Inferior parietal cortex (tissue), 1 donor: ENCODE measurements around the gene TBKBP1.
A peak's percentile ranks its signal among the peaks of the same experiment; 100 is the strongest.

Experiments used
- DNase-seq: peaks from one replicate; pipeline ENCODE4 v3.0.0-alpha.2; 2016; ENCODE audit errors: extremely low spot score

TBKBP1 gene

GRCh38 chr17:47697906-47698711 is 4.1 kb downstream of the TBKBP1 start:
- DNase-seq, result no peak

DNA sequence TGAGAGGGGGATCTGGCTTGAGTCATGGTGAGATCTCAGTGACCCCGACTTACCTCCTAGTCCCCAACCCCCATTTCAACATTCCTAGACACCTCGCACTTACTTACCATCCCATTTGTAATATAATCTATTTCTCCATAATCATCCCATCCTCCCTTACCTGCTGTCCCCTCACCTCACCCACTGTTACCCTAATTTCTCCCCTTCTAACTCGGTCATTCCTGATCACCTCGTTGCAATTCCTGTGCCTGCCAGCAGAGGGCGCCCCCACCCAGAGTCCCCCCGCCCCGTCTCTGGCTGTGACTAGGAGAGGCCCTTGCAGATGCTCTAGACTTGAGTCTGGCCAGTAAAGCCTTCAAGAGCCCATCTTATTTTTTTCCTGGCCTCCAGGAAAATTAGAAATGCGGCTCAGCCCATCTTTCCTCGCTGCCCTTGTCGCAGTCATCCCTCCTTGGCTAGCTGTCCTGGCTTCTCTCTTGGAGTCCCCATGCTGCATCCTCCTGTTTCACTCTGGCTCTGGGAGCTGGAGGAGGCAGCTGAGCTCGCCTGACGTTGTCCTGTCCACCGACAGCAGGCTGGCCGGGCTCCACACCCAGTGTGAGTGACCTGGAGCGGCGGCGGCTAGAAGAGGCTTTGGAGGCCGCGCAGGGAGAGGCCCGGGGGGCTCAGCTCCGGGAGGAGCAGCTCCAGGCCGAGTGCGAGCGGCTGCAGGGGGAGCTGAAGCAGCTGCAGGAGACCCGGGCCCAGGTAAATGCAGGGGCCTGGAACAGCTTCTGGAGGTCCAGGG is 5.0 kb downstream of the TBKBP1 start:
- peak; percentile 63 for DNase-seq

GRCh38 chr17:47699536-47699840 is 5.5 kb downstream of the TBKBP1 start:
- no peak for DNase-seq

GRCh38 chr17:47700471-47701449 is 6.8 kb downstream of the TBKBP1 start:
- no peak for DNase-seq

DNA sequence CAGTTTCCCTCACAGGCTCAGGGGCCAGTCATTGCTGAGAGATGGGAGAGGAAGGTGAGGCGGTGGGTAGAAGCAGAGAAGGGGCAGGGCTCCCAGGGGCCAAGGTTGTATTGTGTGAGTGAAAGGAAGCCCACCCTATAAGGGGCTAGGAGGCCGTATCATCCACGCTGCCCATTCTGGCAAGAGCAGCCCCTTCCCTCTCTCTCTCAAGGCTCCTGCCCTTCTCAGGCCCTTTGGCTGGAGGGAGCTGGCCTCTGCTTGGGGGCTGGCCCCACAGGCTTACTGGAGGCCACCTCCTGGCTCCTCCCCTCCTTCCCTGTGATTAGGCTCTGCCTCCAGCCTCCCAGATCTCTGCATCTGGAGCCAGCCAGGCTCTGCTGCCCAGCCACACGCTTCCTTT is 7.6 kb downstream of the TBKBP1 start:
- no peak for DNase-seq

- DNase-seq, result no peak
Observed at GRCh38 chr17:47702391-47702995, 8.5 kb downstream of the TBKBP1 start.

GRCh38 chr17:47703191-47703591 is 9.2 kb downstream of the TBKBP1 start:
- DNase-seq, result no peak

- DNase-seq, result no peak
Observed at GRCh38 chr17:47703671-47704070, 9.7 kb downstream of the TBKBP1 start.

DNA sequence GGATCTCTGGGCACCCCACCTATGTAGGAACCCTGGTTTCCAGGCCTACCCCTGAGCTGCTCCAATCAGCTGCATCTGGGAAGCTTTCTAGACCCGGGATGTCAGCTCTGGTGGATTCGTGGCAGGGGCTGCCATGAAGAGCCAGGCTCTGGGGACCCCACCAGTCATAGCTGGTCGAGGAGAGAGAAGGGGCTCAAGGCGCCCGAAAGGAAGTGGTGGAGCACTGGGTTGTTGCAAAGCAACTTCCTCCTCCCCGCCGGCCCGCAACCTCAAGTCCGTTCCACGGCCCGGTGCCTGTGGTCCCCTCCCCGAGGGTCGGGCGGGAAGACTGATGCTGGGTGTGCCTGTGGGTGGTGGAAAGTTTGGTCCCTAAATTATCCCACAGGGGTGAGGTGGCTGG is 10.2 kb downstream of the TBKBP1 start:
- DNase-seq, result no peak

- no peak for DNase-seq
Observed at GRCh38 chr17:47704736-47705135, 10.8 kb downstream of the TBKBP1 start.

GRCh38 chr17:47705536-47706530 is 11.9 kb downstream of the TBKBP1 start:
- DNase-seq, result no peak

GRCh38 chr17:47707056-47707804 is 13.3 kb downstream of the TBKBP1 start:
- no peak for DNase-seq

DNA sequence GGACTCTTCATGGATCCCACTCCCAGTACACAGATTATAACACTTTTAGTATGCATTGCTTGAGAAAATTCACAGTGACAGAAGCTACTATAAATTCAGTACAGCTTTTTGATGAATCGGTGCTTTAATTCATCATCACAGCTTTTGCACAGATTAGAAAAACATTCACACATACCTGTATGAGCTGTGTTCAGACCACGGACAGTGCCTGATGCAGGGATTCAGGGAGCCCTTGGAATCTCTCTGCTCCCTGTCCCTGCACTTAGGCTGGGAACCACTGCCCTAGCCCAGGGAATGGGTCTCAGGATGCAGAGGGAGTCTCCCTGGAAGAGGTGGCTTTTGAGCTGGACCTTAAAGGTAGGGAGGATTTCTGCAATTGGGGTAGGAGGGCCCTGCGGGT is 13.9 kb downstream of the TBKBP1 start:
- DNase-seq, result no peak

GRCh38 chr17:47708312-47708863 is 14.4 kb downstream of the TBKBP1 start:
- no peak for DNase-seq

GRCh38 chr17:47708864-47709541 is 15.0 kb downstream of the TBKBP1 start:
- no peak for DNase-seq

DNA sequence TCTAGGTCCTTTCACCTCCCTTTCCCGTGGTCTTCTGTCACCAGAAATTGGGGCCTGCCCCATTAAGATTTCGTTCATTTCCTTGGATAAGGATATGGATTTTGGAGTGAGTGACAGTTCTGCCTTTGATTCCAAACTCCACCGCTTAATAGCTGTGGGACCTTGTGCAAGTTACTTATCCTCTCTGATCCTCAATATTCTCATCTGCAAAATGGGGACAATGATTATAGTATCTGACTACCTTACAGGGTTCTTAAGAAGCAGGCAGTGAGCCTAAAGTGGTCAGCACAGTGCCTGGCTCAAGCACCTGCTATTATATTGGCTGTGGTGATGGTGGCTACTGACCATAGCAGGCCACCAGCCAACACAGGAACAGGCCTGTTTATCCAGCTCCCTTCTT is 15.6 kb downstream of the TBKBP1 start:
- DNase-seq, result no peak

DNA sequence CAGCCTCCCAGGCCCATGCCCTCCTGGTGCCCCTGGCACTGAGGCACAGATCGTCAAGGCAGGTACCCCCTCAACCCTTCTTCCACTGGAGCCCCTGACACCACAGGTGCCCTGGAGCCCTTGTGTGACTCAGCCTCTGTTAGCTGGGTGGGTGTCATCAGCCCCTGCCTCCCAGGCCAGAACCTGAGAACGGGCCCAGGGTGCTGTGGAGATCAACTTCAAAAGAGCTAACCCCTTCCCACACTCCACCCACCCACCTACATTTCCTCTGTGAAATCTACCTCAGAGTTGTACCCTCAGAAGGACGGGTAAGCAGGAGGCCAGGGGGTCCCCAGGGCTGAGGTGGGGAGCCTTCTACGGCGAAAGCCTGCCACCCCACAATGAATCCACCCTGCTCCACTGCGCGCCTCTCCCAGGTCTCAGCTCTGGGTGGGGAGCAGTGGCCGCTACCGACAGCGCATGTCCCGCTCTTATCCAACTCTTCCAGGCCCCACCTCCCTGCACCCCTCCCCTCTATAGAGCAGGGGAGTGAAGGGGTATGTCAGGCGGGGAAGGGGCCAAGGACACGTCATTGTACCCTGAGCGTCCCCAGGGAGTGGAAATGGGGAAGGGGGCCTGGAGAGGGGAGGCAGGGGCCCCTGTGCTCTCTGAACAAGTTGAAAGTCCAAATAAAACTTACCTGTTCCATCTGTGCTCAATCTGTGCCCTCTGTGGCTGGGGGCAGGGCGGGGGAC is 17.6 kb downstream of the TBKBP1 start:
- no peak for DNase-seq
